HCT116 (cell line): ENCODE measurements around the gene NKTR. TPM values are rescaled to one million over a fixed set of nuclear protein-coding genes. Genes with fewer than 3 reads are reported as not detected.
"Not testable (repeated sequence)": the region's sequence is repeated elsewhere in the genome, so short reads cannot be mapped to it uniquely, and the experiment has no call there.

ENCODE experiments used
- ATAC-seq: fragments of 200-7000 bp; cut with Tn5 transposase; 2 replicates; pipeline ENCODE4 v1.9.1; 2020; ENCODE audit warnings: mild to moderate bottlenecking, moderate library complexity
- BruUV-seq: library from RNA; stranded (reverse); fragments of 400-500 nt; replicated peaks from 2 replicates; lab custom pipeline; 2021; lab: Mats Ljungman, UMichigan
- CTCF ChIA-PET: fragments of 300-600 bp; sonication (Branson Sonifier 250); formaldehyde crosslinking; loops from one replicate; lab custom pipeline; 2021; ENCODE audit warnings: antibody characterized with exemption; lab: Charles Lee
- POLR2A ChIA-PET: fragments of 300-600, 350-600 bp; sonication (Branson Sonifier 250); formaldehyde crosslinking; loops from one replicate; lab custom pipeline; 2021; ENCODE audit warnings: antibody characterized with exemption; lab: Charles Lee
- RAD21 ChIA-PET, 2 experiments: fragments of 300-600 bp; sonication (Branson Sonifier 250); formaldehyde crosslinking; loops; one replicate each; lab custom pipeline; 2023; ENCODE audit warnings: low total read pairs in 2 of 2; ENCODE audit not compliant: uncharacterized antibody in 2 of 2, unreplicated experiment in 2 of 2, low non-redundant PET in 1 of 2; lab: Charles Lee
- DNase-seq: peaks from one replicate; pipeline ENCODE4 v3.0.0-alpha.2; 2010; ENCODE audit warnings: low read depth, low spot score
- H2AFZ ChIP-seq: fragments of 200-600 bp; shearing (Covaris generic), sonication (generic); 2 replicates; pipeline ENCODE4 v1.6.1; 2017; ENCODE audit warnings: low read depth, mixed run types, mixed read lengths, antibody characterized with exemption, low read length; ENCODE audit not compliant: poor library complexity, severe bottlenecking
- H3K27ac ChIP-seq: 2 replicates; pipeline ENCODE4 v1.5.1; 2012; ENCODE audit warnings: low read depth, low read length
- H3K27me3 ChIP-seq: fragments of 200-600 bp; sonication (generic); 2 replicates; pipeline ENCODE4 v1.6.1; 2016; ENCODE audit warnings: mixed run types, low read length, mixed read lengths; ENCODE audit not compliant: insufficient read depth
- H3K36me3 ChIP-seq, 2 experiments: fragments of 200-500 bp in 1 of 2; fragments of 200-600 bp in 1 of 2; sonication (Bioruptor generic) in 1 of 2; sonication (generic) in 1 of 2; 2 replicates each; pipeline versions ENCODE4 v1.5.1 to v1.6.1; 2014 to 2016; ENCODE audit warnings: low read length in 2 of 2, inconsistent platforms in 1 of 2, mixed read lengths in 1 of 2, mixed run types in 1 of 2; ENCODE audit not compliant: insufficient read depth in 2 of 2, control insufficient read depth in 1 of 2
- H3K4me1 ChIP-seq, 2 experiments: fragments of 200-600 bp in 1 of 2; sonication (generic) in 1 of 2; 2 replicates each; pipeline versions ENCODE4 v1.5.1 to v1.6.1; 2012 to 2017; ENCODE audit warnings: low read length in 2 of 2, inconsistent platforms in 1 of 2, mild to moderate bottlenecking in 1 of 2, mixed read lengths in 1 of 2, mixed run types in 1 of 2, moderate library complexity in 1 of 2; ENCODE audit not compliant: insufficient read depth in 2 of 2, control insufficient read depth in 1 of 2
- H3K4me2 ChIP-seq: fragments of 200-600 bp; sonication (generic); 2 replicates; pipeline ENCODE4 v1.6.1; 2017; ENCODE audit warnings: mixed run types, low read length, mixed read lengths
- H3K4me3 ChIP-seq, 2 experiments: fragments of 200-600 bp in 1 of 2; sonication (generic) in 1 of 2; replicated peaks in 1 of 2; 2 replicates each; pipeline ENCODE4 v1.5.1; 2011 to 2016; ENCODE audit warnings: low read length in 2 of 2, control low read depth in 1 of 2, low read depth in 1 of 2, mild to moderate bottlenecking in 1 of 2, mixed read lengths in 1 of 2, mixed run types in 1 of 2
- H3K79me2 ChIP-seq: fragments of 200-600 bp; sonication (generic); 2 replicates; pipeline ENCODE4 v1.6.1; 2017; ENCODE audit warnings: mild to moderate bottlenecking, mixed run types, low read length, moderate library complexity, mixed read lengths; ENCODE audit not compliant: insufficient read depth
- H3K9ac ChIP-seq: fragments of 200-600 bp; sonication (generic); 2 replicates; pipeline ENCODE4 v1.6.1; 2016; ENCODE audit warnings: low read length, mixed read lengths
- H3K9me2 ChIP-seq: fragments of 200-600 bp; sonication (generic), shearing (Covaris generic); 2 replicates; pipeline ENCODE4 v1.6.1; 2017; ENCODE audit warnings: mixed run types, mild to moderate bottlenecking, moderate library complexity; ENCODE audit not compliant: insufficient read depth
- H3K9me3 ChIP-seq, 2 experiments: fragments of 200-500 bp in 1 of 2; fragments of 200-600 bp in 1 of 2; sonication (Bioruptor generic) in 1 of 2; sonication (generic) in 1 of 2; 2 replicates each; pipeline ENCODE4 v1.6.1; 2014 to 2017; ENCODE audit warnings: low read length in 2 of 2, mixed read lengths in 2 of 2, inconsistent platforms in 1 of 2, low read depth in 1 of 2, mild to moderate bottlenecking in 1 of 2, mixed run types in 1 of 2, moderate library complexity in 1 of 2; ENCODE audit not compliant: control insufficient read depth in 1 of 2, insufficient read depth in 1 of 2
- H4K20me1 ChIP-seq: fragments of 200-600 bp; sonication (generic), shearing (Covaris generic); 2 replicates; pipeline ENCODE4 v1.6.1; 2017; ENCODE audit warnings: mixed run types, mild to moderate bottlenecking, moderate library complexity; ENCODE audit not compliant: insufficient read depth
- intact Hi-C: fragments of 100-400 bp; cut with micrococcal nuclease; formaldehyde crosslinking; loops from 2 replicates; pipeline ENCODE4 v1.10.0; 2022
- total RNA-seq: library from RNA; stranded (reverse); gene quantifications from one replicate; pipeline ENCODE4 v1.2.1, GENCODE V29; 2021; ENCODE audit not compliant: unreplicated experiment
- TF ChIP-seq, protein P1 (sequence below), 3 experiments: fragments of 200-600 bp in 1 of 3; sonication (generic) in 1 of 3; IDR thresholded peaks in 2 of 3; conservative IDR thresholded peaks in 1 of 3; 2 replicates each; pipeline ENCODE4 v1.5.1; 2012 to 2017; ENCODE audit warnings: low read depth in 2 of 3, low read length in 2 of 3, antibody characterized with exemption in 1 of 3, borderline replicate concordance in 1 of 3, control low read depth in 1 of 3, mild to moderate bottlenecking in 1 of 3, mixed read lengths in 1 of 3, mixed run types in 1 of 3, moderate library complexity in 1 of 3; ENCODE audit not compliant: insufficient read depth in 1 of 3
- TF ChIP-seq, protein P2 (sequence below): IDR thresholded peaks from 2 replicates; pipeline ENCODE4 v1.6.1; 2011; ENCODE audit warnings: mild to moderate bottlenecking, low read length, moderate library complexity; ENCODE audit not compliant: insufficient replicate concordance; ENCODE audit errors: extremely low read depth

NKTR gene
- total RNA-seq, 1 experiment from 2014 or later, result 59.7 TPM

DNA sequence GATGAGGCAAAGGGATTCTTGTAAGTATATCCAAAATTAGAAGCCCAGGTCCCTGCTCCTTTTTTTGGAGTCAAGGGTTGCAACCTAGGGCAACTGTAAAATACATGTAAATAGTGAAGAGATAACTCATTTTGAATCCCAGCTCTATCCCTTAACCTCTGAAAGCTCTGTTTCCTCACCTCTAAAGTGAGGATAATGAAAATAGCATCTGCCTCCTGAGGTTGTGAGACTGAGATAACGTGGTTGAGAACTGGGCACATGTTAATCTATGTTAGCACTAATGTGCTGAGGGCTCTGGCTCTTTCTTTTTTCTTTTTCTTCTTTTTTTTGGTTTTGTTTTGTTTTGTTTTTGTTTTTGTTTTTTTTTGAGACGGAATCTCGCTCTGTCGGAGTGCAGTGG is 4.8 kb upstream of the NKTR start (continued):
- TF ChIP-seq, protein P1, sequence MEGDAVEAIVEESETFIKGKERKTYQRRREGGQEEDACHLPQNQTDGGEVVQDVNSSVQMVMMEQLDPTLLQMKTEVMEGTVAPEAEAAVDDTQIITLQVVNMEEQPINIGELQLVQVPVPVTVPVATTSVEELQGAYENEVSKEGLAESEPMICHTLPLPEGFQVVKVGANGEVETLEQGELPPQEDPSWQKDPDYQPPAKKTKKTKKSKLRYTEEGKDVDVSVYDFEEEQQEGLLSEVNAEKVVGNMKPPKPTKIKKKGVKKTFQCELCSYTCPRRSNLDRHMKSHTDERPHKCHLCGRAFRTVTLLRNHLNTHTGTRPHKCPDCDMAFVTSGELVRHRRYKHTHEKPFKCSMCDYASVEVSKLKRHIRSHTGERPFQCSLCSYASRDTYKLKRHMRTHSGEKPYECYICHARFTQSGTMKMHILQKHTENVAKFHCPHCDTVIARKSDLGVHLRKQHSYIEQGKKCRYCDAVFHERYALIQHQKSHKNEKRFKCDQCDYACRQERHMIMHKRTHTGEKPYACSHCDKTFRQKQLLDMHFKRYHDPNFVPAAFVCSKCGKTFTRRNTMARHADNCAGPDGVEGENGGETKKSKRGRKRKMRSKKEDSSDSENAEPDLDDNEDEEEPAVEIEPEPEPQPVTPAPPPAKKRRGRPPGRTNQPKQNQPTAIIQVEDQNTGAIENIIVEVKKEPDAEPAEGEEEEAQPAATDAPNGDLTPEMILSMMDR (IDR thresholded peaks at IDR 0.05 in 2 of 3, conservative IDR thresholded peaks at IDR 0.05 in 1 of 3; ENCODE audit: borderline replicate concordance in 1 of 3, insufficient read depth in 1 of 3, low read depth in 2 of 3, low read length in 2 of 3), result no peak
- TF ChIP-seq, protein P2, sequence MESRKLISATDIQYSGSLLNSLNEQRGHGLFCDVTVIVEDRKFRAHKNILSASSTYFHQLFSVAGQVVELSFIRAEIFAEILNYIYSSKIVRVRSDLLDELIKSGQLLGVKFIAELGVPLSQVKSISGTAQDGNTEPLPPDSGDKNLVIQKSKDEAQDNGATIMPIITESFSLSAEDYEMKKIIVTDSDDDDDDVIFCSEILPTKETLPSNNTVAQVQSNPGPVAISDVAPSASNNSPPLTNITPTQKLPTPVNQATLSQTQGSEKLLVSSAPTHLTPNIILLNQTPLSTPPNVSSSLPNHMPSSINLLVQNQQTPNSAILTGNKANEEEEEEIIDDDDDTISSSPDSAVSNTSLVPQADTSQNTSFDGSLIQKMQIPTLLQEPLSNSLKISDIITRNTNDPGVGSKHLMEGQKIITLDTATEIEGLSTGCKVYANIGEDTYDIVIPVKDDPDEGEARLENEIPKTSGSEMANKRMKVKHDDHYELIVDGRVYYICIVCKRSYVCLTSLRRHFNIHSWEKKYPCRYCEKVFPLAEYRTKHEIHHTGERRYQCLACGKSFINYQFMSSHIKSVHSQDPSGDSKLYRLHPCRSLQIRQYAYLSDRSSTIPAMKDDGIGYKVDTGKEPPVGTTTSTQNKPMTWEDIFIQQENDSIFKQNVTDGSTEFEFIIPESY, result no peak

DNA sequence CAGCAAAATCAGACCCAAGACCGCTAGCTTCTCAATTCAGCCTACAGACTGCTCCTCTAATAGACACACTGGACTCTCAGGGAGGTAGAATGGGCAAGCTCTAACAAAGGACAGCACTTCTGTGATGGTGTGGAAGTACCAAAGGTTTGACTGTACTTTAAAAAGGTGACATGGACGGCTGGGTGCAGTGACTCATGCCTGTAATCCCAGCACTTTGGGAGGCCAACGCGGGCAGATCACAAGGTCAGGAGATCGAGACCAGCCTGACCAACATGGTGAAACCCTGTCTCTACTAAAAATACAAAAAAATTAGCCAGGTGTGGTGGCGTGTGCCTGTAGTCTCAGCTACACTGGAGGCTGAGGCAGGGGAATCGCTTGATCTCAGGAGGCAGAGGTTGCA is 3.4 kb upstream of the NKTR start:
- CTCF ChIA-PET, H3K9ac ChIP-seq, H3K4me3 ChIP-seq, H4K20me1 ChIP-seq, DNase-seq, H3K4me2 ChIP-seq, POLR2A ChIA-PET, ATAC-seq, BruUV-seq, H3K9me2 ChIP-seq, intact Hi-C loops, H2AFZ ChIP-seq, RAD21 ChIA-PET, H3K9me3 ChIP-seq, H3K27me3 ChIP-seq, H3K27ac ChIP-seq: not testable (repeated sequence)
- peaks cover under 1 to 15% of the 10 kb centered on the region in 2 experiments; a peak in 3 of 4 replicates for H3K4me1 ChIP-seq
- peaks cover 11 to 12% of the 10 kb centered on the region in 2 experiments; a peak in 3 of 4 replicates for H3K36me3 ChIP-seq
- peaks cover 27% of the 10 kb centered on the region for H3K79me2 ChIP-seq
